Fibroblast of lung (primary cell): Measurements from ENCODE around the gene TJP3. TPM values are rescaled to one million over a fixed set of nuclear protein-coding genes. Genes with fewer than 3 reads are reported as not detected.

ENCODE experiments used
- DNase-seq, 2 donors: peaks; one replicate each; pipeline versions ENCODE4 v3.0.0 to v3.0.0-alpha.2; 2010; ENCODE audit warnings: low read depth in 2 of 2
- H2AFZ ChIP-seq: 2 replicates; pipeline ENCODE4 v1.5.1; 2012; ENCODE audit warnings: low read length, control low read depth, inconsistent platforms
- H3K27ac ChIP-seq: 2 replicates; pipeline ENCODE4 v1.5.1; 2011; ENCODE audit warnings: low read length, control low read depth; ENCODE audit not compliant: insufficient read depth
- H3K27me3 ChIP-seq: 2 replicates; pipeline ENCODE4 v1.5.1; 2011; ENCODE audit warnings: mild to moderate bottlenecking, low read length; ENCODE audit not compliant: control insufficient read depth, insufficient read depth
- H3K36me3 ChIP-seq: 2 replicates; pipeline ENCODE4 v1.5.1; 2011; ENCODE audit warnings: low read length; ENCODE audit not compliant: control insufficient read depth, insufficient read depth
- H3K4me1 ChIP-seq: 2 replicates; pipeline ENCODE4 v1.5.1; 2011; ENCODE audit warnings: low read length; ENCODE audit not compliant: control insufficient read depth, insufficient read depth; ENCODE audit errors: extremely low read depth
- H3K4me2 ChIP-seq: 2 replicates; pipeline ENCODE4 v1.5.1; 2011; ENCODE audit warnings: low read length, control low read depth; ENCODE audit not compliant: insufficient read depth; ENCODE audit errors: extremely low read depth
- H3K4me3 ChIP-seq, 4 experiments: fragments of 200-600 bp in 1 of 4; sonication (generic) in 1 of 4; replicated peaks in 1 of 4; 2 replicates each; pipeline ENCODE4 v1.5.1; 2011 to 2016; ENCODE audit warnings: low read length in 4 of 4, low read depth in 3 of 4, mild to moderate bottlenecking in 3 of 4, control low read depth in 2 of 4, inconsistent platforms in 1 of 4, mixed read lengths in 1 of 4; ENCODE audit not compliant: insufficient read depth in 1 of 4; ENCODE audit errors: control extremely low read depth in 1 of 4
- H3K79me2 ChIP-seq: 2 replicates; pipeline ENCODE4 v1.5.1; 2012; ENCODE audit warnings: mild to moderate bottlenecking, low read length, inconsistent platforms; ENCODE audit not compliant: control insufficient read depth, insufficient read depth
- H3K9ac ChIP-seq: 2 replicates; pipeline ENCODE4 v1.5.1; 2011; ENCODE audit warnings: mild to moderate bottlenecking, low read length, control low read depth; ENCODE audit not compliant: insufficient read depth
- H3K9me3 ChIP-seq: 2 replicates; pipeline ENCODE4 v1.5.1; 2012; ENCODE audit warnings: low read depth, low read length; ENCODE audit not compliant: control insufficient read depth, insufficient read depth
- H4K20me1 ChIP-seq: 2 replicates; pipeline ENCODE4 v1.5.1; 2011; ENCODE audit warnings: low read length; ENCODE audit not compliant: control insufficient read depth, insufficient read depth; ENCODE audit errors: extremely low read depth
- CTCF ChIP-seq, 2 donors: IDR thresholded peaks in 1 of 2; conservative IDR thresholded peaks in 1 of 2; 1 replicate in 1 of 2; 2 replicates in 1 of 2; pipeline ENCODE4 v1.5.1; 2011 to 2012; ENCODE audit warnings: low read length in 2 of 2, control low read depth in 1 of 2, inconsistent platforms in 1 of 2, low read depth in 1 of 2, mild to moderate bottlenecking in 1 of 2
- EZH2 ChIP-seq: IDR thresholded peaks from 2 replicates; pipeline ENCODE4 v1.5.1; 2012; ENCODE audit warnings: low read length, control low read depth, mild to moderate bottlenecking; ENCODE audit errors: missing control alignments
- polyA plus RNA-seq, 2 donors: library from polyadenylated mRNA; depleted of rRNA in 1 of 2; stranded (reverse) in 1 of 2; unstranded in 1 of 2; fragments of >200 nt; gene quantifications; 2 replicates each; pipeline ENCODE4 v1.2.1, GENCODE V29; 2011 to 2012; ENCODE audit warnings: missing spikeins in 1 of 2
- total RNA-seq: library from RNA; depleted of rRNA; stranded (reverse); fragments of >200 nt; gene quantifications from 2 replicates; pipeline ENCODE4 v1.2.1, GENCODE V29; 2014

The TJP3 gene
- total and polyA plus RNA-seq, 2 donors (not counting 1 experiment from before 2014, with no cell fraction given), result not detected

GRCh38 chr19:3776479-3777040 lies 68.4 kb downstream of the TJP3 start:
- no peak overlapping the region for H3K9ac ChIP-seq
- H3K27ac ChIP-seq, result no peak overlapping the region
- no peak for DNase-seq
- H3K4me2 ChIP-seq, result no peak overlapping the region
- no peak overlapping the region for H3K4me3 ChIP-seq
- H3K27me3 ChIP-seq, result no peaks in the 10 kb centered on the region
- H3K79me2 ChIP-seq, result no peaks in the 10 kb centered on the region
- no peak overlapping the region for H2AFZ ChIP-seq
- H4K20me1 ChIP-seq, result no peaks in the 10 kb centered on the region
- H3K9me3 ChIP-seq, result no peaks in the 10 kb centered on the region
- H3K4me1 ChIP-seq, result no peaks in the 10 kb centered on the region
- TF ChIP-seq EZH2 (no peak), CTCF (conservative IDR thresholded peaks at IDR 0.05 in 1 of 2, IDR thresholded peaks at IDR 0.05 in 1 of 2; ENCODE audit: low read depth in 1 of 2, low read length in 2 of 2) (no peak)
- H3K36me3 ChIP-seq, result no peaks in the 10 kb centered on the region

DNA sequence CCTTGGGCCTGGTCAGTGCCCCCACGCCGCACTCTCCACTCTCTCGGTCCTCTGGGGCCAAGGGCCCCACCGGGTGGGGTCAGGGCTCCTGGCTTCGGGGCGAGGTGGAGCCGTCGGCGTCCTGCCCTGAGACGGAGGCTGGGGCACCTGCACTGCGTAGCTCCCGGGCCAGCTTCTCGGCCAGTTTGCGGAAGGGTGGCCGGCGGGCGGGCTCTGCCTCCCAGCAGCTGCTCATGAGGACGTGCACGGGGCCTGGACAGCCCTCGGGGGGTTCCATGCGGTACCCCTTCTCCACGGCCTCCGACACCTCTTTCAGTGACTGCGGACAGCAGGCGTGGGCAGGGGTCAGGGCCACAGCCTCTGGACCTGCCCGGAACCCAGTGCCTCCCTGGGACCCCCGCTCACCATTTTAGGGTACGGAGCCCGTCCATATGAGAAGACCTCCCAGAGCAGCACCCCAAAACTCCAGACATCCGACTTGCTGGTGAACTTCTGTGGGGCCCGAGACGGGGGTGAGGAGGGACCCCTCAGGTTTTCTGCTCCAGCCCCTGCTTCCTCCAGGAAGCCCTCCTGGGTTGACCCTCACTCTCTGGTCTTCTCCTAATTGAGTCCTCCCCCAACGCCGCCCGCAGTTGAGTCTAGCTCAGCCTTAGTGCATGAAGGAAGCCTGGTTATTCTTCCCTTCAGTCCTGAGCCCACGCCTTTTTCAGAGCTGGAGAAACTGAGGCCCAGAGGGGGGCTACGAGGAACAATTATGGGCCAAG lies 70.1 kb downstream of the TJP3 start:
- Histone ChIP-seq H3K9ac (no peak overlapping the region), H2AFZ (no peak overlapping the region), H3K9me3 (no peaks in the 10 kb centered on the region), H3K27ac (no peak overlapping the region), H3K79me2 (no peaks in the 10 kb centered on the region), H4K20me1 (no peaks in the 10 kb centered on the region), H3K4me3 (no peak overlapping the region), H3K4me2 (no peak overlapping the region), H3K4me1 (no peaks in the 10 kb centered on the region), H3K36me3 (no peaks in the 10 kb centered on the region), H3K27me3 (no peaks in the 10 kb centered on the region)
- TF ChIP-seq CTCF (conservative IDR thresholded peaks at IDR 0.05 in 1 of 2, IDR thresholded peaks at IDR 0.05 in 1 of 2; ENCODE audit: low read depth in 1 of 2, low read length in 2 of 2) (no peak), EZH2 (no peak)
- DNase-seq, result no peak

DNA sequence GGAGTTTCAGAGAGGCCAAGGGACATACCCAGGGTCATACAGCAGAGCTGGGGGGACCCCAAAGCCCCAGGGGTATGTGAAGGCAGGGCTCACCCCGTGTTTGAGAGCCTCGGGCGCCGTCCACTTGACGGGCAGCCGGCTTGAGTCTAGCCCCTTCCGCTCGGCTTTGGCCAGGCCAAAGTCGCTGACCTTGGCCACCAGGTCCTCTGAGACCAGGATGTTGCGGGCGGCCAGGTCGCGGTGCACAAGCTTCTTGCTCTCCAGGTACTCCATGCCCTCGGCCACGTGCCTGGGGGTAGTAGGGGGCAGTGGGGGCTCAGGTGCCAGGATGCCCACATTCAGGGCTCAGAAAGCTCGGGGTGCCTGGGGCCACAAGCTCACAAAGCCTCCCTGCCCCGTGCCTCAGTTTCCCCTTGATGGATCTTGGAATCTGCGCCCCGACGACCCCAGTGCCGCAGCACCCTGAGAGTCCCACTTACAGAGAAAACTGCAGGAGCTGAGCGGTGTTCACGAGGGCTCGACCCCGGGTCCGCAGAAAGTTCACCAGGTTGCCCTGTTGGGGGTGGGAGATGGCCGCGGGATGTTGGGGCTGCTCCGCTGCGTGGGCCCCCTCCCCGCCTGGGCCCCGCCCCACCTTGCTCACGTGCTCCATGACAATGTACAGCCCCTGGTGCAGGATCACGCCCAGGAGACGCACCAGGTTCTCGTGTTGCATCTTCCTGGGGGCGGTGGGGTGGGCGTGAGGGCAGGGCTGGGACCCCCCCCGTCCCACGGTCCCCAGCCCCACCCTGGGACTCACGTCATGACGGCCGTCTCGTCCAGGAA lies 70.9 kb downstream of the TJP3 start:
- Histone ChIP-seq H3K27me3 (no peaks in the 10 kb centered on the region), H4K20me1 (no peaks in the 10 kb centered on the region), H2AFZ (no peak overlapping the region), H3K4me3 (no peak overlapping the region), H3K36me3 (no peaks in the 10 kb centered on the region), H3K4me2 (no peak overlapping the region), H3K27ac (no peak overlapping the region), H3K9me3 (no peaks in the 10 kb centered on the region), H3K9ac (no peak overlapping the region), H3K79me2 (no peaks in the 10 kb centered on the region), H3K4me1 (no peaks in the 10 kb centered on the region)
- no peak for TF ChIP-seq CTCF (conservative IDR thresholded peaks at IDR 0.05 in 1 of 2, IDR thresholded peaks at IDR 0.05 in 1 of 2; ENCODE audit: low read depth in 1 of 2, low read length in 2 of 2)
- no peak for TF ChIP-seq EZH2
- no peak for DNase-seq
